Choroid plexus epithelial cell (primary cell): Measurements from ENCODE around the gene STOX1.
A peak's percentile ranks its signal among the peaks of the same experiment; 100 is the strongest.
"Not testable (repeated sequence)": the region's sequence is repeated elsewhere in the genome, so short reads cannot be mapped to it uniquely, and the experiment has no call there.

Source experiments
- DNase-seq: peaks from one replicate; pipeline ENCODE4 v3.0.0-alpha.2; 2010; ENCODE audit warnings: low read depth
- H3K4me3 ChIP-seq: 2 replicates; pipeline ENCODE4 v1.5.1; 2011; ENCODE audit warnings: low read depth, mild to moderate bottlenecking, control low read depth, low read length, moderate library complexity
- TF ChIP-seq, protein P1 (sequence below): conservative IDR thresholded peaks from 2 replicates; pipeline ENCODE4 v1.5.1; 2011; ENCODE audit warnings: low read depth, mild to moderate bottlenecking, control low read depth, inconsistent platforms, low read length, moderate library complexity

The STOX1 gene

DNA sequence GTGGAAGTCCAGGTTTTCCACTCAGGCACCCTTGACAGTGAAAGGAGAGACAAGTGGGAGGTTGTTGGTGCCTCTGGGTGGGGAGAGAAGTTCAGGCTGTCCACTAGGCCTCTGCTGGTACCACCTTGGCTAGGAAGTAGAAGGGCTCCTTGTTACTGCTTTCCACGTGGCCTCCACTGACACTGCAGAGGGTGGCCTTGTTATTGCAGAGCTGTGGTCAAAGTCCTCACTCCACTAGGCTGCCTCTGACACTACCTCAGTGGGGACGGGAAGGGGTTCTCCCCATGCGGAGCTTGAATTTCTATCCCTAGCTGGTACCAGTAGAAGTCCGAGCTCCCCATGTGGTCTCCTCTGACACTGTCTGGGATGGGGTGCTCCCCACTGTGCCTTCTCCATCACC is 14.9 kb upstream of the STOX1 start:
- H3K4me3 ChIP-seq = no peak overlapping the region
- no peak for DNase-seq
- TF ChIP-seq, protein P1, sequence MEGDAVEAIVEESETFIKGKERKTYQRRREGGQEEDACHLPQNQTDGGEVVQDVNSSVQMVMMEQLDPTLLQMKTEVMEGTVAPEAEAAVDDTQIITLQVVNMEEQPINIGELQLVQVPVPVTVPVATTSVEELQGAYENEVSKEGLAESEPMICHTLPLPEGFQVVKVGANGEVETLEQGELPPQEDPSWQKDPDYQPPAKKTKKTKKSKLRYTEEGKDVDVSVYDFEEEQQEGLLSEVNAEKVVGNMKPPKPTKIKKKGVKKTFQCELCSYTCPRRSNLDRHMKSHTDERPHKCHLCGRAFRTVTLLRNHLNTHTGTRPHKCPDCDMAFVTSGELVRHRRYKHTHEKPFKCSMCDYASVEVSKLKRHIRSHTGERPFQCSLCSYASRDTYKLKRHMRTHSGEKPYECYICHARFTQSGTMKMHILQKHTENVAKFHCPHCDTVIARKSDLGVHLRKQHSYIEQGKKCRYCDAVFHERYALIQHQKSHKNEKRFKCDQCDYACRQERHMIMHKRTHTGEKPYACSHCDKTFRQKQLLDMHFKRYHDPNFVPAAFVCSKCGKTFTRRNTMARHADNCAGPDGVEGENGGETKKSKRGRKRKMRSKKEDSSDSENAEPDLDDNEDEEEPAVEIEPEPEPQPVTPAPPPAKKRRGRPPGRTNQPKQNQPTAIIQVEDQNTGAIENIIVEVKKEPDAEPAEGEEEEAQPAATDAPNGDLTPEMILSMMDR = no peak

DNA sequence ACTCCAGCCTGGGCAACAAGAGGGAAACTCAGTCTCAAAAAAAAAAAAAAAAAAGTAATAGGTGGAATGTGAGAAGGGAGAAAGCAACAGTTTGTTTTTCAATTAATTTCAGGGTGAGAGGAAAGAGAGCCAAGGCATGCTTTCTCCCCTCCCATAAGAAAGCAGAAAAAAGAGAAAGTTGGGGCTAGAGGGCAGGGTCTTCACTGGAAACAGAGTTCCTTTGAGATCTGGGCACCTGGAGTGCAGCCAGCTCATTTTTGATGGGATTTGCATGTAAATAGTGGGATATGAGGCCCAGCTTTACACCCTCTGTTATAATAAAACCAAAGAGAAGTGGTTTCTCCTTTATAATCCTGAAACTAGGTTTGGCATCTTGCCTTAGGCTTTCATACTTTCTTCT is 13.8 kb upstream of the STOX1 start:
- no peak for DNase-seq
- H3K4me3 ChIP-seq = no peak overlapping the region
- TF ChIP-seq, protein P1 = no peak

DNA sequence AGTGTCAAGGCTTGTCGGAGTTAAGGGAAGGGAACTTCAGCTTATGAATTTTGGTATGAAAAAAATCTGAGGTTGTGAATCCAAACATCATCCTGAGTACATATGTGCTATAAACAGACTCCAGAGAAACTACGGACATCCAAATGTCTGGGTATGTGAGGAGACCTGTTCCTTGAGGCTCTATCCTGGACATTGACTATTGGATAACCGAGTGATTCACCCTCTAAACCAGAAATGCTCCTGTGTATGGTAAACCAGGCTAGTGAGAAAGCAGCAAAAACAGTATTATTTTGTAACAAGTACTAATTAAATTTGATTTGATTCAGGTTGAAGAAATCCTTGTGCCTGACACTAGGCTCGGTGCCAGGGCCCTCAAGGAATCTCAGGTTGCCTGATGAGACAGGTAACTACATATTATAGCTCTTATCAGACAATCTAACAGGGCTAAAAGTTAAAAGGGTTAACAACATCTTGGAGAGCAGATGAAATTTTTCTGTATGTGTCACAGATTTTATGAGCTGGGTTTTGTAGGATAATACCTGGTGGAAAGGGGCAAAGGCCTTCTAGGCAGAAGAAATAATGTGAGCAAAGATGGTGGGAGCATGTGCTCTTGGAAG is 10.4 kb upstream of the STOX1 start:
- no peak for DNase-seq
- H3K4me3 ChIP-seq = no peak overlapping the region

DNA sequence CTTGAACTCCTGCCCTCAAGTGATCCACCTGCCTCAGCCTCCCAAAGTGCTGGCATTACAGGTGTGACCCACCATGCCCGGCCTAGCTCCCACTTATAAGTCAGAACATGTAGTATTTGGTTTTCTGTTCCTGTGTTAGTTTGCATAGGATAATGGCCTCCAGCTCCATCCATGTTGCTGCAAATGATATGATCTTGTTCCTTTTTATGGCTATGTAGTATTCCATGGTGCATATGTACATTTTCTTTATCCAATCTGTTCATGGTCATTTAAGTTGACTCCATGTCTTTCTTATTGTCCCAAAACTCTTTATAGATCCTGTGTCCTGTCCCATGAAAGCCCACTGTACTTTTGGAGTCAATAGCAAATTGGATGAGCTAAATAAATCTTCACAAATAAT is 7.0 kb upstream of the STOX1 start:
- not testable (repeated sequence) for DNase-seq, H3K4me3 ChIP-seq

More for the DNA sequence above, 10.4 kb upstream of the STOX1 start:
- TF ChIP-seq, protein P1 = no peak

DNA sequence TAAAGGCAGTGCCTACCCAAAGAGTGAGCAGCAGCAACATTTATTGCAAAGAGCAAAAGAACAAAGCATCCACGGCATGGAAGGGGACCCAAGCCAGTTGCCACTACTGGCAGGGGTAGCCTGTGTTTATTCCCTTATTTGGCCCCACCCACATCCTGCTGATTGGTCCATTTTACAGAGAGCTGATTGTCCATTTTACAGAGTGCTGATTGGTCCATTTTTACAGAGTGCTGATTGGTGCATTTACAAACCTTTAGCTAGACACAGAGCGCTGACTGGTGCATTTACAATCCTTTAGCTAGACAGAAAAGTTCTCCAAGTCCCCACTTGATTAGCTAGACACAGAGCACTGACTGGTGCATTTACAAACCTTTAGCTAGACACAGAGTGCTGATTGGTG is 4.7 kb upstream of the STOX1 start:
- DNase-seq, H3K4me3 ChIP-seq: not testable (repeated sequence)

DNA sequence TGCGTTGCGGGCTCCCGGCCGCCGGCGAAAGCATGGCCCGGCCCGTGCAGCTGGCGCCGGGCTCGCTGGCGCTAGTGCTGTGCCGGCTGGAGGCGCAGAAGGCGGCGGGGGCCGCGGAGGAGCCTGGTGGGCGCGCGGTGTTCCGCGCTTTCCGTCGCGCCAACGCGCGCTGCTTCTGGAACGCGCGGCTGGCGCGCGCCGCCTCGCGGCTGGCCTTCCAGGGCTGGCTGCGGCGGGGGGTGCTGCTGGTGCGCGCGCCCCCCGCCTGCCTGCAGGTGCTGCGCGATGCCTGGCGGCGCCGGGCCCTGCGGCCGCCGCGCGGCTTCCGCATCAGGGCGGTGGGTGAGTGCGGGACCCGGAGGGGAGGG is 245 bp downstream of the STOX1 start:
- peak overlapping the region; percentile 58 for H3K4me3 ChIP-seq
- not testable (repeated sequence) for DNase-seq

DNA sequence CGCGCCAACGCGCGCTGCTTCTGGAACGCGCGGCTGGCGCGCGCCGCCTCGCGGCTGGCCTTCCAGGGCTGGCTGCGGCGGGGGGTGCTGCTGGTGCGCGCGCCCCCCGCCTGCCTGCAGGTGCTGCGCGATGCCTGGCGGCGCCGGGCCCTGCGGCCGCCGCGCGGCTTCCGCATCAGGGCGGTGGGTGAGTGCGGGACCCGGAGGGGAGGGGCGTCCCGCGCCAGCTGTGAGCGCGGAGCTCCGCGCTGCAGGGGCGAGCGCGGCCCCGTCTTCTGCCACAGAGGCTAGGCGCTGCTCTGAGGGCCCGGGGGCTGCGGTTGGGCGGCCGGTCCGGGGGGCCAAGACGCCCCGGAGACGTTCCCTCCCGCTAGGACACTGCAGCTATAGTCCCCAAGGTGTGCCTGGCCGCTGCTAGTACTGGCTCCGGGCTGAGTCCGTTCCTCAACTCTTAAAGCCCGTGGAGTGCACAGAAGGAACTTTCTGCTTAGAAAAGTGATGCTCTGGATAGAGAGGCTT is 811 bp downstream of the STOX1 start:
- DNase-seq = not testable (repeated sequence)
- H3K4me3 ChIP-seq = peak overlapping the region; percentile 43

DNA sequence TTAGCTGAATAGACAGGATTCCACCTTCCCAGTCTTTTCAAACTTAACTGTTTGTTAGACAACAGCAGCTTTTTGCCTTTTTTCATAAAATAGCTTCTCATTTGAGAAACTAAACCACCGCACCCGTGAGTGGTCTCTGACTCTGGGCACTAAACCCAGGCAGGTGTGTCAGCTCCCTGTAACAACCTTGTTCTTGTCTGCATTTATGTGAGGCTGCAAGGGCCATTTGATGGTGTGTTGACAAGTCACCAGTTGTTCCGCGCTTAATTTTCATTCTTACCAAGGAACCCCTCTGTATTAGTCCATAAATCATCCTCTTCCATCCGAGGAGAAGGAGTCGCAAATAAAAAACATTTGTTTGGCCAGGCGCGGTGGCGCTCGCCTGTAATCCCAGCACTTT is 1.5 kb downstream of the STOX1 start:
- H3K4me3 ChIP-seq = no peak overlapping the region
- TF ChIP-seq, protein P1 = no peak
- no peak for DNase-seq

DNA sequence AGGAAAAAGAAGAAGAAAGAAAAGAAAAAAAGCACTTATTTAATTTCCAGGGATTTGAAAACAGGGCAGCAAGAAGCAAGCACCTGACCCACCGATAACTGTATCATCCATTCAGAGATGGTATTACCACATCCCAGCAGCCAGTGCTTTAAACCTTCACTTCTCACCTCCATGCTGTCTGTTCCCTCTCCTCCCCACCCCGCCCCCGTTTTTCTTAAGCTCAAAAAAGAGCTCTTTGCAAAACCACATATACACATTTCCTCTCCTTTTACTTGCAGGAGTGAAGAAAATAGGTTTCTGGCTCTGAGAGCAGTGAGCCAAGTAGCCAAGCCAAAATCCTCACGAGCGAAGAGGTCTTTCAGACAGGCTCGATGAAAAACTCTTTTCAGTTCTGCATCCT is 2.2 kb downstream of the STOX1 start:
- H3K4me3 ChIP-seq = no peak overlapping the region
- TF ChIP-seq, protein P1 = no peak
- DNase-seq = no peak
